ENCODE measurements around the gene PCDHGA1. TPM values are rescaled to one million over a fixed set of nuclear protein-coding genes. Genes with fewer than 3 reads are reported as not detected.

PCDHGA1 gene
- polyA plus RNA-seq, 1 experiment = 1.8 TPM

GRCh38 chr5:141524604-141525597 is 194.6 kb downstream of the PCDHGA1 start:
- no peaks in the 10 kb centered on the region for H3K36me3 ChIP-seq (ENCODE audit: control insufficient read depth, insufficient read depth, low read length)
- POLR2A ChIA-PET = interaction anchor here (1.0 kb wide), 1 partner anchor 16 kb away, joined by 3 read pairs; no protein-coding TSS in a partner anchor
- CTCF ChIA-PET = interaction anchor here (0.6 to 10.1 kb wide), 31 partner anchors 12 to 186 kb away, joined by 3 to 170 read pairs (median 5); partner anchors contain the start of genes PCDHGA10, PCDHGA11, PCDHGA12 and PCDHGA2
- TF ChIP-seq, protein P1, sequence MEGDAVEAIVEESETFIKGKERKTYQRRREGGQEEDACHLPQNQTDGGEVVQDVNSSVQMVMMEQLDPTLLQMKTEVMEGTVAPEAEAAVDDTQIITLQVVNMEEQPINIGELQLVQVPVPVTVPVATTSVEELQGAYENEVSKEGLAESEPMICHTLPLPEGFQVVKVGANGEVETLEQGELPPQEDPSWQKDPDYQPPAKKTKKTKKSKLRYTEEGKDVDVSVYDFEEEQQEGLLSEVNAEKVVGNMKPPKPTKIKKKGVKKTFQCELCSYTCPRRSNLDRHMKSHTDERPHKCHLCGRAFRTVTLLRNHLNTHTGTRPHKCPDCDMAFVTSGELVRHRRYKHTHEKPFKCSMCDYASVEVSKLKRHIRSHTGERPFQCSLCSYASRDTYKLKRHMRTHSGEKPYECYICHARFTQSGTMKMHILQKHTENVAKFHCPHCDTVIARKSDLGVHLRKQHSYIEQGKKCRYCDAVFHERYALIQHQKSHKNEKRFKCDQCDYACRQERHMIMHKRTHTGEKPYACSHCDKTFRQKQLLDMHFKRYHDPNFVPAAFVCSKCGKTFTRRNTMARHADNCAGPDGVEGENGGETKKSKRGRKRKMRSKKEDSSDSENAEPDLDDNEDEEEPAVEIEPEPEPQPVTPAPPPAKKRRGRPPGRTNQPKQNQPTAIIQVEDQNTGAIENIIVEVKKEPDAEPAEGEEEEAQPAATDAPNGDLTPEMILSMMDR (IDR thresholded peaks at IDR 0.05; ENCODE audit: insufficient read depth, low read depth, low read length) = peak; percentile 99
- DNase-seq (ENCODE audit: low read depth) = peak; percentile 85
- no peaks in the 10 kb centered on the region for H3K27me3 ChIP-seq (ENCODE audit: control insufficient read depth, insufficient read depth, low read length)
- no peak overlapping the region for H3K4me3 ChIP-seq (ENCODE audit: low read depth, low read length)

DNA sequence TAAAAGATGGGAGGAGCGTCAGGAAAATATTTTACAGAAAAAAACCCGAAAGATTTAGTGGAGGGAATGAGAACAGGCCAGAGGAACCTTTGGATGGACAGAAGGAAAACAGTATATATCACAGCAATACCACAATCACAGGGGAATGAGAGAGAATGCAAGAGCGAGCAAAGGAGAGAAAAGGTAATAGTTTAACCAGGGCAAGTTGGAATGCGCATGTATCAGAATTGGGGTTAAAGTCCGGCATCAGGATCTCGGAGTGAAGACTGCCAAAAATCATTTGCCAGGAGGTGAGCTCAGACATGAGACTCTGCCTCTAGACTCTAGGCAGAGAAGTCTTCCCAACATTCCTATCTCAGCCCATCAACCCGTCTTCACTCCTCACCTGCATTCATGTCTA is 195.3 kb downstream of the PCDHGA1 start:
- Histone ChIP-seq H3K27me3 (ENCODE audit: control insufficient read depth, insufficient read depth, low read length) (no peaks in the 10 kb centered on the region), H3K36me3 (ENCODE audit: control insufficient read depth, insufficient read depth, low read length) (no peaks in the 10 kb centered on the region), H3K4me3 (ENCODE audit: low read depth, low read length) (no peak overlapping the region)
- ChIA-PET POLR2A (no interaction called here), CTCF (interaction anchor here (1.4 to 10.1 kb wide), 16 partner anchors 11 to 191 kb away, joined by 3 to 170 read pairs (median 9); partner anchors contain the start of genes PCDHGA10, PCDHGA11, PCDHGA12 and PCDHGB7)
- DNase-seq (ENCODE audit: low read depth) = no peak
- TF ChIP-seq, protein P1 (IDR thresholded peaks at IDR 0.05; ENCODE audit: insufficient read depth, low read depth, low read length) = no peak

GRCh38 chr5:141527426-141527825 is 197.1 kb downstream of the PCDHGA1 start:
- Histone ChIP-seq H3K4me3 (ENCODE audit: low read depth, low read length) (no peak overlapping the region), H3K36me3 (ENCODE audit: control insufficient read depth, insufficient read depth, low read length) (no peaks in the 10 kb centered on the region), H3K27me3 (ENCODE audit: control insufficient read depth, insufficient read depth, low read length) (no peaks in the 10 kb centered on the region)
- CTCF ChIA-PET = interaction anchor here (0.9 to 10.1 kb wide), 8 partner anchors 16 to 115 kb away, joined by 3 to 170 read pairs (median 4); partner anchors contain the start of genes PCDHGA10 and PCDHGA12
- no peak for DNase-seq (ENCODE audit: low read depth)
- TF ChIP-seq, protein P1 (IDR thresholded peaks at IDR 0.05; ENCODE audit: insufficient read depth, low read depth, low read length) = no peak
- POLR2A ChIA-PET = no interaction called here

DNA sequence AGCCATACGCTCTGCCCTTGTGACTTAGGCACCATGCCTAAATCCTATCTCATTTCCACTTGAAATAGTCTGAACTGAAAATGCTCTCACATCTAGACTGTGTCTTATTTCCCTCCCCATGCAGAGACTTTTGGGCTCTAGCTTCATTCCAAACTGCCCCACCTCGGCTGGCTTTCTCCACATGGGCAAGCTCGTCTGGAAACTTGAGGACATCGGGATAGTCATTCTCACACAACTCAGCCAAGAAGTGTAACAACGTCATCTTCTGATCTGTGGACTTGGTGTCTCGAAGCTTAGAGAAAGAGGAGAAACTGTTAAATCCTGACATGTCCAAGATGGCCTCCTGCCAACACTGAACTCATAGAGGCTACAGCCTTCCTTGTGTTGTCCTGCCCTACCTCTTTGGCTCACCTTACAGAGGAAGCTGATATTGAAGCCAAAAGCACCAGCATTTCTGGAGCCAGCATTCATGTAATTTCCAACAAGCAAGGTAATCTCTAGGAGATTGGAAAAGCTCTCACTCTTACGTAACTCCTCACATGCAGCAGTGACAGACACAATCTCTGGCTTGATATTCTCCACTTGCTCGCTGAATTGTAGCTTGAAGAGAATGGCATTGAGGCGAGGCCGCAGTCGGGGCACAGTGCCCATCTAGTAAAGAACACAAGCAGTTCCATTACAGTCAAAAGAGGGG is 198.1 kb downstream of the PCDHGA1 start:
- POLR2A ChIA-PET = interaction anchor here (0.6 kb wide), 1 partner anchor 893 kb away, joined by 6 read pairs; no protein-coding TSS in a partner anchor
- H3K27me3 ChIP-seq (ENCODE audit: control insufficient read depth, insufficient read depth, low read length) = no peaks in the 10 kb centered on the region
- H3K4me3 ChIP-seq (ENCODE audit: low read depth, low read length) = no peak overlapping the region
- H3K36me3 ChIP-seq (ENCODE audit: control insufficient read depth, insufficient read depth, low read length) = no peaks in the 10 kb centered on the region
- DNase-seq (ENCODE audit: low read depth) = no peak
- CTCF ChIA-PET = interaction anchor here (0.8 to 10.1 kb wide), 12 partner anchors 14 to 116 kb away, joined by 3 to 170 read pairs (median 4); partner anchors contain the start of genes PCDHGA10, PCDHGA11, PCDHGA12 and PCDHGB7
- TF ChIP-seq, protein P1 (IDR thresholded peaks at IDR 0.05; ENCODE audit: insufficient read depth, low read depth, low read length) = no peak
